Upper lobe of left lung (tissue), 4 donors: Measurements from ENCODE around the gene TRAPPC8.
"Not testable (repeated sequence)": the region's sequence is repeated elsewhere in the genome, so short reads cannot be mapped to it uniquely, and the experiment has no call there.

Experiments used
- EP300 ChIP-seq, 4 donors: sonication (generic); formaldehyde crosslinking; IDR thresholded peaks; one replicate each; pipeline ENCODE4 v1.5.1; 2017; ENCODE audit warnings: antibody characterized with exemption in 4 of 4, control low read depth in 2 of 4
- POLR2A ChIP-seq, 4 donors: fragments of 450-650 bp; IDR thresholded peaks; one replicate each; pipeline ENCODE4 v1.5.1; 2016 to 2017; ENCODE audit warnings: antibody characterized with exemption in 4 of 4, mild to moderate bottlenecking in 2 of 4

DNA sequence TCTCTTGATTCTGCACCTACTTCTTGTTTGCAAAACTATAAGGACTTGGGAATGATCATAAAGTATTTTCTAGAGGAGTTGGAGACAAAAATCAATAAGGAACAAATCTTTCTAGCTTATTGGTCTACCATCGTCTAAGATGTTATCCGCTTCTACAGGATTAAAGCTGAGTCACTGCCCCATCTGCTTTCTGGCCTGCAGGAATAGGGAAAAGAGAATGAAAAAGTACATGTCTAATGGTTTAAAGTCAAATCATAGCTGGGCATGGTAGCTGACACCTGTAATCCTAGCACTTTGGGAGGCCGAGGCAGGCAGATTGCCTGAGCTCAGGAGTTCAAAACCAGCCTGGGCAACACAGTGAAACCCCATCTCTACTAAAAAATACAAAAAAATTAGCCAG, 10.8 kb upstream of the TRAPPC8 start:
- not testable (repeated sequence) for TF ChIP-seq EP300, POLR2A (IDR thresholded peaks at IDR 0.05)
